HG03521 (cell line): Measurements from ENCODE around the gene ADIPOR2.
"Not testable (repeated sequence)": the region's sequence is repeated elsewhere in the genome, so short reads cannot be mapped to it uniquely, and the experiment has no call there.

Source experiments
- ATAC-seq: cut with Tn5 transposase; IDR thresholded peaks from one replicate; pipeline ENCODE4 v1.9.1; 2021; ENCODE audit warnings: mild to moderate bottlenecking, moderate library complexity; ENCODE audit not compliant: unreplicated experiment

The ADIPOR2 gene

DNA sequence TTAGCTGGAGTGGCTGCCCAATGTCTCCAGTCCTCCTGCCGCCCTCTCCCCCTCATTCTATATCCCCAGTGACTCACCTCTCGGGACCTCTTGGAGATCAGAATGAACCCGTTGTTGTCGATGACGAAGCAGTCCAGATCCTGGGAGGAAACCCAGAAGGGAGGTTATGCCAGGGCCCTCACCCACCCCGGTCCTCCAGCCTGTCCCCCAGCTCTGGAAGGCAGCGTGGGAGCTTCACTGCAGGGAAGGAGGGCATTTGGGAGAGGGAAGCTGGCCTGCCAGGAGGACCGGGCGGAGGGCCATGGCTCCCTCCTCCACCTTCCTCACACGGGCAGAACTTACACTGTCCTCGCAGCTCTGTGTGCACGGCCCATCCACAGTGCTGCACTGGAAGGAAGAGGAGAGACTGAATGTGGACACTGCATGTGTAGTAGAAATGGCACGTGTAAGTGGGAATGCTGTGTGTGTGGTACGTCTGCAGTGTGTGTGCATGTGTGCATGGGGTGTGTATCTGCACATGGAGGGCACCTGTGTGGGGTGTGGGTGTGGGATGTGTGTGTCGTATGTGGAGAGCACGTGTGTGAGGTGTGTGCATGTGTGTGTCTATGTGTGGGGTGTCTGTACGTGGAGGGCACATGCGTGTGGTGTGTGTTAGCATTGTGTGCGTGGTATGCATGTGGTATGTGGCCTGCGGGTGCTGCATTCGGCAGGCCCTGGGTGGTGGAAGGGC lies 119.5 kb downstream of the ADIPOR2 start:
- ATAC-seq = no peak

DNA sequence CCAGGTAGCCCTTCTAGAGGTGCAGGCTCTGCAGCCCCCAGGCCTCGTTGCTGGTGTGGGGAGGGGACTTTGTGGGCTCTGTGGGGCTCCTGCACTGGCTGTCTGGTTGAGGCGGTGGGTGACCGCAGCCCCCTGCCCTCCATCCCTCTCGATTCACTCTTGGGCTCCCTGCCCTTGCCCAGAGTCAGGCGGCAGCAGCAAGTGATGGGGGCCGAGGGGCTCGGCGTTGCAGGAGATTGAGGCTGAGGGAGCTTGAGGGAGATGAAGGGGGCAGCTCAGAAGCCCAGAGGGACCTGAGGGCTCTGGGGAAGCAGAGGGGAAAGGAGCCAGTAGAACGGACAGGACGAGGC lies 120.0 kb downstream of the ADIPOR2 start:
- ATAC-seq = no peak

DNA sequence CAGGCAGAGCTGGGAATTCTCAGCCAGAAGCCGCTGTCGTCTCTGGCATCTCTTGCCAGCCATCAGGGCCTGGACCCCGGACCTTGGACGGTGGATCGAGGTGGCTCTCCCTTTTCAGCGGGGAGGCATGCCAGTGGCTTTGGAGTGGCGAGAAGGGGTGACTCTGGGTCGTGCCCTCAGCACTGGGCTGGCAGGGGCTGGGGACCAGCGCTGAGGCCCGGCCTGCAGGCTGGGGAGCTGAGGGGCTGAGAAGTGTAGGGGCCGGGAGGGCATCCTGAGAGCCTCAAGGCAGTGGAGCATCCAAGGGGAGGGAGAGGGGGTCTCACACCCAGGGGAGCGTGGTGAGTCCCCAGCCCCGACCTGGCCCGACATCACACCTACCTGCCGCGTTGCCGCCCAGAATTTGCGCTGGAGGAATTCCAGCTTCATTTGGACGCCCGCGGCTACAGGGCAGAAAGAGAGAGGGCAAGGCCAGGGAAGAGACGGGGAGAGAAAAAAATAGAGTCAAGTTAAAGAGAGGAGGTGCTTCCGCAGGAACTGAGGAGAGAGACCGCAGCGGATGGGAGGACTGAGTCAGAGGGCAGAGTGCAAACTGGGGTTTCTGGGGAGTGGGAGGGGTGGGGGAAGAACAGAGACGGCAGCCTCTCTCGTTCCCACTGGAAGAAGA lies 120.5 kb downstream of the ADIPOR2 start:
- no peak for ATAC-seq

DNA sequence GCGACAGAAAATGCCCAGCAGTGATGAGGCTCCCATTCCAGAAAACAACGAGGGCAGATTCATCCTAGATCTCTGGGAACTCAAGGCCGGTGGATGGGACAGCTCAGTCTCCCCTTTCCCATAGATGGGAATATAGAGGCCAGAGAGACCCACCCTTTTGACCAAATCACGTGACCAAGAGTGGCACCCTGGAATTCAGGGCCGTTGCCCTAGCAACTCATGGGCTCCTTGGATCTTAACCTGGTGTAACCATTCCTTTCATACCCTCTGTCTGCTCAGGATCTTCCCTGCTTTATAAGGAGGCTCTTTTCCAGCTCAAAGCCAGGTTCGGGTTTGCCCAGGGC lies 121.0 kb downstream of the ADIPOR2 start:
- no peak for ATAC-seq

DNA sequence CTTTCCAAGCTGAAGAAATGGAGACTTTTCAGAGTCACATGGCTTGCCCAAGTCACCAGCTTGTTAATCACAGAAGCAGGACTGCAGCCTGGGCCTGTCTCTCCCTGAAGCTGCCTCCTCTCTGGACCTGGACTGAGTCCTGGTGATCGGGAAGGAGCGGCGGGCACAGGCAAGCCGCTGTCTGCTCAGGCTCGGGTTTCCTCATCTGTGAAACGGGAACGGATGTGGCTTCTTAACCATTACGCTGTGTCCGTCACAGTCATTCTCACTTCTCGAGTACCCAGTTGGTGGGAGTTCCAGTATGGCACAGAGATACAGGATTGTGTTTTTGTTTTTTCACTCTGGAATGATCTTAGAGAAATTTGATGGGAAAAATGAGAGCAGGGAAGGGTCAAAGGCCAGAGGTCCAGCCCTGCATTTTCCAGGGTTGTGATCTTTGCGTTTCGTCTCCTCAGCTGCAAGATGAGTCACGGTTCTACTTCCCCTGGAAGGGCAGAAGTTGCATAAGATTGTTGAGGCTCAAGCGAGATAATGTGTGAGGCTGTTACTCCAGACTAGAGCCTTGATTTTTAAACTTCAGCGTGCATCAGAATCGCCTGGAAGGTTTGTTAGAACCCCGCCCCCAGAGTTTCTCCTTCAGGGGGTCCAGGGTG lies 121.9 kb downstream of the ADIPOR2 start:
- no peak for ATAC-seq

DNA sequence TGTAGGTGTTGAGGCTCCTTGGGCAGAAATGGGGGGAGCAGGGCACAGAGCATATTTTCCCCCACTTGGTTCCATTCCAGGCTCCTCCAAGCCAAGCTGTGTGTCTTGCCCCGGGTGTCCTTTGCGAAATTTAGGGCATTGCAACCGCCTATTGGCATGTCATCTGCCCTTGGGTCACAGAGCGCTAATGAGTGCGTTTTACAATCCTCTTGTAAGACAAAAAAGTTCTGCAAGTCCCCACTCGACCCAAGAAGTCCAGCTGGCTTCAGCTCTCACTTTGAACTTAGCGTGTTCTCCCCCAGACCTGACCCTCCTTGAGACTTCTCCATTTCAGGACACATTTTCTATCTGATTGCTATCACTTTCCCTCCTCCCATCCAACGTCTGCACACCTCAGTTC lies 123.4 kb downstream of the ADIPOR2 start:
- ATAC-seq = no peak

DNA sequence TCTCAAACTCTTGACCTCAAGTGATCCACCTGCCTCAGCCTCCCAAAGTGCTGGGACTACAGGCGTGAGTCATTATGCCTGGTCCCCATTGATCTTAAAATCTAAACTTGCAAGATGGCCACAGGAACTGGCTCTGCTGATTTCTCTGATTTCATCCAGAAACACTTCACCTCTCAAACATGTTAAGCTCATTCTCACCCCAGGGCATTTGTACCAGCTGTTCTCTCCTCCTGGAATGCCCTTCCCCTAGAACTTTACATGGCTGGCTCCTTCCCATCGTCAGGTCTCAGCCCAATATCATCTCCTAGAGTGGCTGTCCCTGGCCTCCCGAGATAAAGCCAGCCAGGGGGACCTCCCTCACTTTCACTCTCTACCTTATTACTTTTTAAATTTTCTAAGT lies 124.2 kb downstream of the ADIPOR2 start:
- no peak for ATAC-seq

DNA sequence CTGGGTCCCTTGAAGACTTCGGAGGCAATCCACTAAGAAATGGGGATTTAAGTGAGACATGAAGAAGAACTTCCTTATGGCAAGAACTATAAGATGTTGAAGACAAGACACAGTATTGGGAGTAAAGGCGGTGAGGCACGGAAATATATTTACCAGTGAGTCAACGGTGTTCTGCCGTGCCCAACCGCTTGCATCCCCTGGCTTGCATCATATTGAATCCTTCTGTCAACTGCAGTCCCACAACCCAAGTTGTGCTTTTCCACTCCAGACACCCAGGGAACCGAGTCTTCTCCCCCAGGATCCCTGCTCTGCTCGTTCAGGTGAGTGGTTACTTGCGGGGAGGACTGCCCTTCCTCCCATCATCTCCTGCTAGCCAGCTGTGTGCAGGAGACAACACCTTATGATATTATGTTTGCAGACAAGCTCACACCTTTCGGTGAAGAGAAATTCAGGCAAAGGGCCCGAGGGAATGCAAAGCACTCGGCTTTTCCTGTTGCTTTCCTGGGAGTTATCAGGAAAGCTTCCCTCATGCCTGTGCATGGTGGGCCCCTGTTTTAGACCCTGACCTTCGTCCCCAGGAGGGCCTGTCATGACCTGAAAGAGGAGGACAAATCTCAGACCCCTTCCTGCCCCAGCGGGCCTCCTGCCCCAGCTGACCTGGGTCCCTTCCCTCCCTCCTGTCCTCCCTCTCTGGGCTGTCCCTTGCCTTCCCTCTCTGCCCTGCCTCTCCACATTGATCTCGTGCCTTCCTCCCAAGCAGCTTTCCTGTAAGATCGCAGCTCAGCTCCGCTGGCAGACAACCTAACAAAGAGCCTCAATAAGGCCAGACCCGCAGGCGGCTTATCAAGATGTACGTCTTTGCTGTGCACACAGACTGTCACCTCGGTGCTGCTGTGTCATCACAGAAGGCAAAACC lies 125.2 kb downstream of the ADIPOR2 start:
- no peak for ATAC-seq

DNA sequence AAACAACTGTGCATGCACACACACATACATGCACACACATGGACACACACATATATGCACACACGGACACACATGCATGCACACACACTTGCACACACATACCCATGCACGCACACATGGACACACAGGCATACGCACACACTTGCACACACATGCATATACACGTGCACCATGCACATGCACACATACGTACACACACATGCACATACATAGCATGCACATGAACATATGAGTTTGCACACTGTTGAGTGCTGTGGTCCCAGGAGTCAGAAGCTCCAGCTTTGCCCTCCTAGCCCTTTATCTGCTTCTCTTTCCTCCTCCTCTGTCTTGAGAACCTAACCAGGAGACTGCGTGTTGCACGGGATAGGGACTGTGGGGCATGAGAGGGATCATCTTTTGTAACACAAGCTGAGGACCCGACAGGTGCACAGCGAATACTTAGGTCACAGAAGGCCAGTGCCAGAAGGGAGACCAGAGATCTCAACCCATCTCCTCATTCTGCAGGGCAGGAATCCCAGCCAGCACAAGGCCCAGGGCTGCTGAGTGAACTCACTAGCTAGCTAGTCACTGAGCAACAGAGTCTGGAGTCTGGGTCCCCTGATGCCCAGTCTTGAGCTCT lies 126.0 kb downstream of the ADIPOR2 start:
- no peak for ATAC-seq

DNA sequence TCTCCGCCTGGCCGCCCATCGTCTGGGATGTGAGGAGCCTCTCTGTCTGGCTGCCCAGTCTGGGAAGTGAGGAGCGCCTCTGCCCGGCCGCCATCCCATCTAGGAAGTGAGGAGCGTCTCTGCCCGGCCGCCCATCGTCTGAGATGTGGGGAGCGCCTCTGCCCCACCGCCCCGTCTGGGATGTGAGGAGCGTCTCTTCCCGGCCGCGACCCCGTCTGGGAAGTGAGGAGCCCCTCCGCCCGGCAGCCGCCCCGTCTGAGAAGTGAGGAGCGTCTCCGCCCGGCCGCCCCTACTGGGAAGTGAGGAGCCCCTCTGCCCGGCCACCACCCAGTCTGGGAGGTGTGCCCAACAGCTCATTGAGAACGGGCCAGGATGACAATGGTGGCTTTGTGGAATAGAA lies 127.1 kb downstream of the ADIPOR2 start:
- not testable (repeated sequence) for ATAC-seq

DNA sequence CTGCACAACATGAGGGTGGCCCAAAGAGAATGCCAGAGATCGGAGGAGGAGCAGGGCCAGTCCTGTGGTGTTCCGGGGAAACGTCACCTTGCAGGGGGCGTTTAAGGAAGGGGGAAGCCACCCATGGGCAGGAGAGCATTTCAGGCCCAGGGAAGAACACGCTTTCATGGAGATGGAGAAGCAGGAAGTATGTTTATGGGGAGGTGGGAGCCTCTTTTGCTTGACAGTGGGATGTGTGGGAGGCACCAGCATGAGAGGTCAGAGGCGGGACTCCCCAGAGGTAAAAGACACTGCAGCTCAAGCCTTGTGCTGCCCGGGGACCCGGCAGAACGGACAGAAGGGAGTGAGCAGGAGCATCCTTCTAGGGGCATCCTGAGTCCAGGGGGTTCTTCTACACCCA lies 128.2 kb downstream of the ADIPOR2 start:
- ATAC-seq = no peak

DNA sequence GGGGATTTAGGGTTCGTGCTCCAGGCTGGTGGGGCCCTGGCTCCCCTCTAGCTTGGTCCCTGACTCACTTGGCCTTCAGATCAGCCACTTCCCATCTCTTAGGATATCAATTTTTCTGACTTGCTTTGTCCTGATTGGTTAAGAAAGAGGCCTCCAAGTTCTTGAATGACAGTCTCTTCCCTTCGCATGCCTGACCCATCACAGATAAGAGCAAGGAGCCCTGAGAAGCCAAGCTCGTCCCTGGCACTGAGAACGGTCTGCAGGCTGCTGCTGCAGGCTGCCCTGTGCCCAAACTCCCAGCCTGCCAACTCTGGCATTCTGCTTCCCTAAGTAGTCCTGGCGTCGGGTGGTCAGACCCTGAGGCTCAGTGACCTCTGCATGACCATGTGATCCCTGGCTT lies 128.7 kb downstream of the ADIPOR2 start:
- ATAC-seq = no peak

DNA sequence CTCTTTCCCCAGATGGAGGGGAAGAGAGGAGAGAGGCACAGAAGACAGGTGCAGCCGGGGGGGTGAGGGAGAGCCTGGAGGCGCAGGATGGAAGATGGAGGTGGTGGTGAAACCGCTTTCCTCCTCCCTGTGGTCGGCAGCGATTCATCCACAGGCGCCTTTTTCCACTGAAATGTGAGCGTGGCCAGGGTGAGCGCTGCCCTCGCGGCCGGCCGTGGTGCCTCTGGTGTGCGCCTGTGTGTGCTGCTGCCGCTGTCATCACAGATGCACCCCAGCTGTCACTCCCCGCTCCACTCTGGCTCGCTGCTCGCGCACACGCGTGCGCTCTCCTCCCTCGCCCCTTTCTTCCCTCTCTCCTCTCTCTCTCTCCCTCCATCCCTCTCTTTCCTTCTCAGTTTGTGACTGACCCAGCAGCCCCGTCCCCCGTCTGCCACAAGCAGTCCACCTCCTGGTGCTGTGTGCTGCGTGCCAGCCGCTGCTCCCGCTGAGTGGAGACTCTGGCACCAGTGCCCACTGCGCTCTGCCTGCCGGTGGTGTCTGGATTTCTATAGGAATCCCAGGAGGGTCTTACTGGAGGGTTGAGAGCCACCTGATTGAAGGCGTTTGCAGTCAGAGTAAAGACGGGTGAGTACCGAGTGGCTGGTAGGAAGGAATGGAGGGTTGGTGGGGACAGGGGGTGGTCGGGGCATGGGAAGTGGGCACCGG lies 129.5 kb downstream of the ADIPOR2 start, which contains the start of gene LRTM2:
Gene LRTM2 (plus strand): TSS at position 375 of the 705 bp plus-strand sequence. CDS start 7,584 bp downstream, outside the sequence.
- ATAC-seq = no peak

DNA sequence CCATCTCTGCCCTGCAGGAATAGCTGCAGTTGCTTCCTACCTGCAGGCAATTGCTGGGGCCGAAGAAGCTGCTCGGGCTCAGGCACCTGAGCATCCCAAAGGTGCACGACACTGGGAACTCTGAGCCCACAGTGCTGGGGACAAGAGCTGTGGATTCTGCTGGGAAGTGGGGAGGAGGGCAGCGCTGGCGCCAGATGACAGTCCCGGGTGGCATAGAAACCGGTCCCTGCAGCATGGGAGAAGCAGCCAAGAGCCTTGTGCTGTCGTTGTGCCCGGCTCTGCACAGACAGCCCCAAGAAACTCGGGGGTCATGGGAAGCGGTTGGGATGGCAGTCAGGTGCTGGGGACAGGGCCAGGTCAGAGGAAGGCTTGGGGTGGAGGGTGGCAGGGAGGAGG lies 130.0 kb downstream of the ADIPOR2 start:
- no peak for ATAC-seq

DNA sequence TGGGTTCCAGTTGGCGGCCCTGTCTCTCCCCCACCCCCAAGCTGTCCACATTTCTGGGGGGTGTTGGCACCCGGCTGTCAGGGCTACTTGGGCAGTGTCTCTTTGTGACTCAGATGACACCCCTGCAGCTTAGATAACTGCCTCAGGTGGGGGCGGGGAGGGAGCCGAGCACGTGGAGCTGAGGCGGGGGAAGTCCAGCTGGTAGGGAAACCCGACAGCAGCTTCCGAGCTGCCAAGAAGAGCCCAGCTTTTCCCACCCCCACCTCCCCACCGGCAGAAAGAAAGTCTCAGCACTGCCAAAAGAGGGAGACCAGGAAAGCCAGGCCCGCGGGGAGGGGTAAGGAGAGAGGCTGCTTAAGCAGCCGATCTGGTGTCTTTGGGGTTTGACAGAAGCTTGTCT lies 130.9 kb downstream of the ADIPOR2 start:
- ATAC-seq = no peak

DNA sequence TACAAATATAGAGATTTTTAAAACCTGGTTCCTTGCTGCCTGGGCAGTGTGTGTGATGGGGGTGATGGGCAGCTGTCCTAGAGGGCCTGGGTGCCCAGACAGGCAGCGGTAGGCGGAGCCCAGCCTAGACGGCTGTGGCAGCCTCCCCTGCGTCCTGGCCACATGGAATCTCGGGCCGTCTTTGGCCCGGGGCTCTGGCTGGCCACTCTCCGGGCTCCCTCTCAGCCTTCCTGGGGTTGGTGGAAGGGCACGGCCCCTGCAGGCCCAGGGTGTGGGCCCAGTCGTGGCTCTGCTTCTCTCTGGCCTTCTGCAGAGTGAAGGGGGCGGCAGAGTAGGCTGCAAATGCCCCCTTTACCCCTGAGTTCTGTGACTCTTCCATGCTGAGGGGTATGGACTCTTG lies 131.8 kb downstream of the ADIPOR2 start:
- no peak for ATAC-seq

DNA sequence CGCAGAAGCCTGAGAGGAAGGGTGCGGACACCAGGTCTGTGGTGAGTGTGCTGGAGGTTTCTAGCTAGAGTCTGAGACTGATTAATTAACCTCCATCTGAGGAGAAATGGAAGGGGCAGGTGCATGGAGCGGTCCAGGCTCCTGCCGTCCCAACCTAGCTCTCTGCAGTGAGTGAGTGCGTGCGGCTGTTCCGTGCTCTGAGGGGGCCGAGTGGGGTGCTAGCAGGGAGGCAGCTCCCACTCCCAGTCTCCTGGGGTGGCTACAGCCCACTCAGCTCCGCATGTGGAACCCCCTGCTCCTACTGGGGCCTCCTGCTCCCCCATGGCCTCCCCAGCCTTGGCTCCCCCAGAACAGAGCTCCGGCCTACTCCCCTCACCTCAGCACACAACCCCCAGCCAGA lies 132.4 kb downstream of the ADIPOR2 start:
- no peak for ATAC-seq

DNA sequence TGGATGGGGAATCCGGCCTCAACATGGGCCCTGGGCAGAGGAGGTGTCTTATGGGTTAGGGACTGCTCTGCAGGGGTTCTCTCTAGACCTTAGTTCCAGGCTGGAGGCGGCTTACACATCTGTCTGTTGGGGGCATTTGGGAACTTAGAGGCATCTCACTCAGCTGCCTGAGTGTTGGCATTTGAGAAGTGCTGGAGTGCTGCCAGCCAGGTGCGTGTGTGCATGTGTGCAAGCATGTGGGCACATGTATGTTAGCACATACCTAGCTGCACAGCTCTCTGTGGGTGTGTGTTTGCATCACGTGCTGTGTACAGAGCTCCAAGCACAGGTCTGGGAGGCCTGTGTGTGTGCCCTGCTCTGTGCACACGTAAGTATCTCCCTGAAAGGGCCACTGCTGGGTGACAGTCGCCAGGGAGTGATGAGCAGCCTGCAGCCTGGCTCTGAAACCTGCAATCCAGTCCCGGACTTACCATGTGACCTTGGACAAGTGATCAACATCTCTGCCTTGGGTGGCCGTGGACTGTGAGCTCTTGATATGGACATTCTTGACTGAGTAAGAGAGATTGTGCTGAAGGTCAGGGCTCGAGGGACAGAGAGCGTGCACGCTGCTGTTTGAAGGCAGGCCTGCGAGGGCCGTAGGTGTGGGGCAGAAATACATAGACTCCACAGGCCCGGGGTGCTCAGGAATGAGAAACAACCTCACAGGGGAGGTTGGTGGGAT lies 134.7 kb downstream of the ADIPOR2 start:
- ATAC-seq = no peak

DNA sequence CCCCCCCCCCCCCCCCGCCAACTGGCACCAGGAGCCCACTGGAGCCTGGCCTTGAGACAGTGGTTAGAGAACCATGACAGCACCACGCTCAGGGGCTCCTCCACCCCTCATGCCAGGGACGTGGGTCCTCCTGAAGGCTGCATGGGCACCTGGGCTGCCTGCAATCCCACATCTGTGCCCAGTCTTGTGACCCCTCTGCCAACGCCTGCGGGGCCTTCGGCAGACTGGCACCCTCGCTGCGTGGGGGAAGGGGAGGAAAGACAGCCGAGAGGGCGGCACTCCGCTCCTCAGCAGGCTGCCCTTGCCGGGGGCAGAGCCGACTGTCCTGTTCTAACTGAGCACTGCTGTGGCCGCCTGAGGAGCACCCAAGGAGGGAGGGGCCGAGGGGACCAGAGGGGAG lies 135.5 kb downstream of the ADIPOR2 start:
- ATAC-seq = no peak
